ENCODE data around the gene CLEC3A. TPM values are rescaled to one million over a fixed set of nuclear protein-coding genes. Genes with fewer than 3 reads are reported as not detected.

CLEC3A gene
- not detected in 2 replicates for total RNA-seq

GRCh38 chr16:78022347-78023060, at the start of gene CLEC3A:
Gene CLEC3A, plus strand, starts transcription at chr16:78022548. Its CDS starts 79 bp downstream, at chr16:78022627.

Other genes starting within 250 kb of the CLEC3A start
- gene VAT1L, start 234.0 kb upstream of the CLEC3A start, total RNA-seq = 7.7 TPM in 1 of 2 replicates, not detected in the other
- gene WWOX, start 77.1 kb downstream of the CLEC3A start, total RNA-seq = 13.4 and 24.8 TPM in 2 replicates